ENCODE data around the gene ZNF148. TPM values are rescaled to one million over a fixed set of nuclear protein-coding genes. Genes with fewer than 3 reads are reported as not detected.
A peak's percentile ranks its signal among the peaks of the same experiment; 100 is the strongest.

ZNF148 gene
- total RNA-seq, 2 donors from 2014 or later: 28.5 to 47.8 TPM

- H3K36me3 Mint-ChIP-seq: no peaks in the 10 kb centered on the region
- no peak for DNase-seq (ENCODE audit: low spot score in 2 of 2)
- no peaks in the 10 kb centered on the region for H3K9me3 Mint-ChIP-seq
- no peak overlapping the region for H3K27ac Mint-ChIP-seq
- ATAC-seq: no peak
Observed at GRCh38 chr3:125203731-125204130, 171.4 kb downstream of the ZNF148 start.

- DNase-seq (ENCODE audit: low spot score in 2 of 2) (no peak), ATAC-seq (peak in 1 of 2 donors; percentile 47)
- no peaks in the 10 kb centered on the region for H3K9me3 Mint-ChIP-seq
- no peaks in the 10 kb centered on the region for H3K36me3 Mint-ChIP-seq
- H3K27ac Mint-ChIP-seq: no peak overlapping the region
Observed at GRCh38 chr3:125202197-125202596, 172.9 kb downstream of the ZNF148 start.

- ATAC-seq: peak in 1 of 2 donors; percentile 70
- no peak for DNase-seq (ENCODE audit: low spot score in 2 of 2)
- Mint-ChIP-seq H3K36me3 (no peaks in the 10 kb centered on the region), H3K9me3 (no peaks in the 10 kb centered on the region), H3K27ac (no peak overlapping the region)
Observed at GRCh38 chr3:125200731-125201139, 174.4 kb downstream of the ZNF148 start.

GRCh38 chr3:125194849-125195601 lies 180.1 kb downstream of the ZNF148 start:
- ATAC-seq (peak; percentile 87), DNase-seq (ENCODE audit: low spot score in 2 of 2) (no peak)
- no peaks in the 10 kb centered on the region for H3K36me3 Mint-ChIP-seq
- H3K9me3 Mint-ChIP-seq: no peaks in the 10 kb centered on the region
- H3K27ac Mint-ChIP-seq: no peak overlapping the region

GRCh38 chr3:125194061-125194848 lies 180.9 kb downstream of the ZNF148 start:
- no peaks in the 10 kb centered on the region for H3K36me3 Mint-ChIP-seq
- H3K9me3 Mint-ChIP-seq: no peaks in the 10 kb centered on the region
- DNase-seq (ENCODE audit: low spot score in 2 of 2): no peak
- ATAC-seq: no peak
- no peak overlapping the region for H3K27ac Mint-ChIP-seq

- H3K9me3 Mint-ChIP-seq: no peaks in the 10 kb centered on the region
- H3K36me3 Mint-ChIP-seq: no peaks in the 10 kb centered on the region
- ATAC-seq (no peak), DNase-seq (ENCODE audit: low spot score in 2 of 2) (no peak)
- H3K27ac Mint-ChIP-seq: no peak overlapping the region
Observed at GRCh38 chr3:125192190-125193035, 182.7 kb downstream of the ZNF148 start.

- no peak overlapping the region for H3K27ac Mint-ChIP-seq
- no peaks in the 10 kb centered on the region for H3K9me3 Mint-ChIP-seq
- no peaks in the 10 kb centered on the region for H3K36me3 Mint-ChIP-seq
- DNase-seq (ENCODE audit: low spot score in 2 of 2): no peak
- ATAC-seq: peak in 1 of 2 donors; percentile 32
Observed at GRCh38 chr3:125191730-125192129, 183.4 kb downstream of the ZNF148 start.

- no peak overlapping the region for H3K27ac Mint-ChIP-seq
- DNase-seq (ENCODE audit: low spot score in 2 of 2): no peak
- peak in 1 of 2 donors; percentile 37 for ATAC-seq
Observed at GRCh38 chr3:125191256-125191655, 183.9 kb downstream of the ZNF148 start.

GRCh38 chr3:125190786-125191185 lies 184.3 kb downstream of the ZNF148 start:
- Mint-ChIP-seq H3K27ac (no peak overlapping the region), H3K36me3 (no peaks in the 10 kb centered on the region), H3K9me3 (no peaks in the 10 kb centered on the region)
- DNase-seq (ENCODE audit: low spot score in 2 of 2) (no peak), ATAC-seq (no peak)

More at GRCh38 chr3:125191256-125191655, 183.9 kb downstream of the ZNF148 start:
- Mint-ChIP-seq H3K36me3 (no peaks in the 10 kb centered on the region), H3K9me3 (no peaks in the 10 kb centered on the region)

- no peak for DNase-seq (ENCODE audit: low spot score in 2 of 2)
- H3K27ac Mint-ChIP-seq: no peak overlapping the region
- ATAC-seq: no peak
- no peaks in the 10 kb centered on the region for H3K9me3 Mint-ChIP-seq
- H3K36me3 Mint-ChIP-seq: no peaks in the 10 kb centered on the region
Observed at GRCh38 chr3:125189378-125190165, 185.6 kb downstream of the ZNF148 start.

GRCh38 chr3:125188955-125189354 lies 186.2 kb downstream of the ZNF148 start:
- Mint-ChIP-seq H3K9me3 (no peaks in the 10 kb centered on the region), H3K27ac (no peak overlapping the region), H3K36me3 (no peaks in the 10 kb centered on the region)
- DNase-seq (ENCODE audit: low spot score in 2 of 2): no peak
- ATAC-seq: no peak

- H3K36me3 Mint-ChIP-seq: no peaks in the 10 kb centered on the region
- no peaks in the 10 kb centered on the region for H3K9me3 Mint-ChIP-seq
- no peak overlapping the region for H3K27ac Mint-ChIP-seq
- ATAC-seq (no peak), DNase-seq (ENCODE audit: low spot score in 2 of 2) (no peak)
Observed at GRCh38 chr3:125187599-125187910, 187.6 kb downstream of the ZNF148 start.

GRCh38 chr3:125186800-125187598 lies 188.1 kb downstream of the ZNF148 start:
- DNase-seq (ENCODE audit: low spot score in 2 of 2): no peak
- Mint-ChIP-seq H3K9me3 (no peaks in the 10 kb centered on the region), H3K36me3 (no peaks in the 10 kb centered on the region), H3K27ac (no peak overlapping the region)
- no peak for ATAC-seq

GRCh38 chr3:125186261-125186787 lies 188.8 kb downstream of the ZNF148 start:
- H3K27ac Mint-ChIP-seq: no peak overlapping the region
- ATAC-seq (peak in 1 of 2 donors; percentile 49), DNase-seq (ENCODE audit: low spot score in 2 of 2) (no peak)
- no peaks in the 10 kb centered on the region for H3K36me3 Mint-ChIP-seq
- H3K9me3 Mint-ChIP-seq: no peaks in the 10 kb centered on the region

- no peak overlapping the region for H3K27ac Mint-ChIP-seq
Observed at GRCh38 chr3:125185805-125186204, 189.3 kb downstream of the ZNF148 start.

More at GRCh38 chr3:125185805-125186204, 189.3 kb downstream of the ZNF148 start:
- Mint-ChIP-seq H3K9me3 (no peaks in the 10 kb centered on the region), H3K36me3 (no peaks in the 10 kb centered on the region)
- no peak for ATAC-seq
- no peak for DNase-seq (ENCODE audit: low spot score in 2 of 2)

Measured in activated naive CD4-positive, alpha-beta T cell treated with anti-CD3 and anti-CD28 coated beads, Interleukin-2, amount 50 U/mL, for 72 hours (primary cell).